GM13977 (cell line): ENCODE measurements around the gene BCAS3.

Source experiments
- DNase-seq: peaks from one replicate; pipeline ENCODE4 v3.0.0; 2012; ENCODE audit warnings: low spot score
- CTCF ChIP-seq: IDR thresholded peaks from 2 replicates; pipeline ENCODE4 v1.5.1; 2012; ENCODE audit warnings: mild to moderate bottlenecking, control low read depth; ENCODE audit not compliant: insufficient read depth; ENCODE audit errors: extremely low read depth, missing control alignments
- in situ Hi-C: fragments of 300-500 bp; cut with MboI; formaldehyde crosslinking; loops from one replicate; pipeline ENCODE4 v1.12.0; 2022; ENCODE audit warnings: low sequenced_read_pairs, low pct_unique_long_range_greater_than_20kb, mixed read lengths, inconsistent platforms; ENCODE audit not compliant: unreplicated experiment

BCAS3 gene

GRCh38 chr17:61307905-61308886 lies 630.5 kb downstream of the BCAS3 start:
- in situ Hi-C loops, result no loop called here
- TF ChIP-seq CTCF, result no peak
- no peak for DNase-seq

- no peak for TF ChIP-seq CTCF
- in situ Hi-C loops, result no loop called here
- DNase-seq, result no peak
Measured at GRCh38 chr17:61309362-61310256, 632.0 kb downstream of the BCAS3 start.

- DNase-seq, result no peak
- TF ChIP-seq CTCF, result no peak
- in situ Hi-C loops, result no loop called here
Measured at GRCh38 chr17:61310590-61310989, 632.9 kb downstream of the BCAS3 start.

GRCh38 chr17:61312406-61313295 lies 635.0 kb downstream of the BCAS3 start:
- TF ChIP-seq CTCF, result no peak
- in situ Hi-C loops, result no loop called here
- no peak for DNase-seq

GRCh38 chr17:61313461-61314326 lies 636.0 kb downstream of the BCAS3 start:
- TF ChIP-seq CTCF, result no peak
- in situ Hi-C loops, result no loop called here

More at GRCh38 chr17:61313461-61314326, 636.0 kb downstream of the BCAS3 start:
- DNase-seq, result no peak
